GM10847 (cell line): ENCODE data around the gene DLGAP4.

Source experiments
- POLR2A ChIP-seq: IDR thresholded peaks from 2 replicates; pipeline ENCODE4 v1.6.1; 2011; ENCODE audit not compliant: insufficient read length; ENCODE audit errors: extremely low read depth

DLGAP4 gene

GRCh38 chr20:36305602-36306551, at the start of gene DLGAP4:
Gene DLGAP4 (plus strand): TSS chr20:36306339. CDS start chr20:36431718, 125,379 bp downstream.
- TF ChIP-seq POLR2A = no peak

- no peak for TF ChIP-seq POLR2A
Observed at GRCh38 chr20:36259177-36260061, 46.7 kb upstream of the DLGAP4 start.

- TF ChIP-seq POLR2A = no peak
Observed at GRCh38 chr20:36260316-36260715, 45.8 kb upstream of the DLGAP4 start.

- no peak for TF ChIP-seq POLR2A
Observed at GRCh38 chr20:36261389-36262105, 44.6 kb upstream of the DLGAP4 start.

GRCh38 chr20:36262440-36262839, 43.7 kb upstream of the DLGAP4 start:
- no peak for TF ChIP-seq POLR2A

GRCh38 chr20:36264426-36265246, 41.5 kb upstream of the DLGAP4 start:
- TF ChIP-seq POLR2A = no peak

GRCh38 chr20:36266189-36266588, 40.0 kb upstream of the DLGAP4 start:
- TF ChIP-seq POLR2A = no peak

- no peak for TF ChIP-seq POLR2A
Observed at GRCh38 chr20:36267605-36268381, 38.3 kb upstream of the DLGAP4 start.

- TF ChIP-seq POLR2A = no peak
Observed at GRCh38 chr20:36268440-36269342, 37.4 kb upstream of the DLGAP4 start.

GRCh38 chr20:36269507-36269906, 36.6 kb upstream of the DLGAP4 start:
- TF ChIP-seq POLR2A = no peak

GRCh38 chr20:36270744-36271638, 35.1 kb upstream of the DLGAP4 start:
- TF ChIP-seq POLR2A = no peak
